ENCODE results near the gene KRT77. TPM values are rescaled to one million over a fixed set of nuclear protein-coding genes. Genes with fewer than 3 reads are reported as not detected.

KRT77 gene
- total RNA-seq, 1 experiment from 2014 or later, result not detected

DNA sequence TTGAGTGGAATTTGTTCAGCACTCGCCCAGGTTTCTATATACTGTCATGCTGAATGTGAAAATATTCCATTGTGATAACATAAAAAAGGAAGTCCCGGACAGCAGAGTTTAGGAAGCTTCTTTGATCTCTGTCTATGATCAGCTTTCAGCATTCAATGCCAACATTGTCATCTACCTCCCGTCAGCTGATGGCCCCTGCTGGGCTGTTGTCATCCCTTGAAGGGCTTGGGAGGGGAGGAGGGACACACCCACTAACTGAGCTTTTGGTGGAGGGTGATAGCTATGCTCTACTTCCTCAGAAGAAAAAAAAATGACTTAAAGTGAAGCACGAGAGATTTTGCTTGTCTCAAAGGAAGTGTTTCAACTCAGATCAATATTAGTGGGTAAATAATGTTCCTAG lies 4.7 kb upstream of the KRT77 start (continued):
- no peak for TF ChIP-seq GABPB1 (CRISPR knock-in tag; IDR thresholded peaks at IDR 0.05)
- TF ChIP-seq, protein P1, sequence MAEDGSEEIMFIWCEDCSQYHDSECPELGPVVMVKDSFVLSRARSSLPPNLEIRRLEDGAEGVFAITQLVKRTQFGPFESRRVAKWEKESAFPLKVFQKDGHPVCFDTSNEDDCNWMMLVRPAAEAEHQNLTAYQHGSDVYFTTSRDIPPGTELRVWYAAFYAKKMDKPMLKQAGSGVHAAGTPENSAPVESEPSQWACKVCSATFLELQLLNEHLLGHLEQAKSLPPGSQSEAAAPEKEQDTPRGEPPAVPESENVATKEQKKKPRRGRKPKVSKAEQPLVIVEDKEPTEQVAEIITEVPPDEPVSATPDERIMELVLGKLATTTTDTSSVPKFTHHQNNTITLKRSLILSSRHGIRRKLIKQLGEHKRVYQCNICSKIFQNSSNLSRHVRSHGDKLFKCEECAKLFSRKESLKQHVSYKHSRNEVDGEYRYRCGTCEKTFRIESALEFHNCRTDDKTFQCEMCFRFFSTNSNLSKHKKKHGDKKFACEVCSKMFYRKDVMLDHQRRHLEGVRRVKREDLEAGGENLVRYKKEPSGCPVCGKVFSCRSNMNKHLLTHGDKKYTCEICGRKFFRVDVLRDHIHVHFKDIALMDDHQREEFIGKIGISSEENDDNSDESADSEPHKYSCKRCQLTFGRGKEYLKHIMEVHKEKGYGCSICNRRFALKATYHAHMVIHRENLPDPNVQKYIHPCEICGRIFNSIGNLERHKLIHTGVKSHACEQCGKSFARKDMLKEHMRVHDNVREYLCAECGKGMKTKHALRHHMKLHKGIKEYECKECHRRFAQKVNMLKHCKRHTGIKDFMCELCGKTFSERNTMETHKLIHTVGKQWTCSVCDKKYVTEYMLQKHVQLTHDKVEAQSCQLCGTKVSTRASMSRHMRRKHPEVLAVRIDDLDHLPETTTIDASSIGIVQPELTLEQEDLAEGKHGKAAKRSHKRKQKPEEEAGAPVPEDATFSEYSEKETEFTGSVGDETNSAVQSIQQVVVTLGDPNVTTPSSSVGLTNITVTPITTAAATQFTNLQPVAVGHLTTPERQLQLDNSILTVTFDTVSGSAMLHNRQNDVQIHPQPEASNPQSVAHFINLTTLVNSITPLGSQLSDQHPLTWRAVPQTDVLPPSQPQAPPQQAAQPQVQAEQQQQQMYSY (CRISPR knock-in tag; IDR thresholded peaks at IDR 0.05), result no peak
- TF ChIP-seq EMX1 (CRISPR knock-in tag; IDR thresholded peaks at IDR 0.05), result no peak
- TF ChIP-seq, protein P2, sequence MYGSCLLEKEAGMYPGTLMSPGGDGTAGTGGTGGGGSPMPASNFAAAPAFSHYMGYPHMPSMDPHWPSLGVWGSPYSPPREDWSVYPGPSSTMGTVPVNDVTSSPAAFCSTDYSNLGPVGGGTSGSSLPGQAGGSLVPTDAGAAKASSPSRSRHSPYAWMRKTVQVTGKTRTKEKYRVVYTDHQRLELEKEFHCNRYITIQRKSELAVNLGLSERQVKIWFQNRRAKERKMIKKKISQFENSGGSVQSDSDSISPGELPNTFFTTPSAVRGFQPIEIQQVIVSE (CRISPR knock-in tag; IDR thresholded peaks at IDR 0.05; ENCODE audit: borderline replicate concordance), result no peak
- no peak for TF ChIP-seq NR3C1 (CRISPR knock-in tag; conservative IDR thresholded peaks at IDR 0.05; ENCODE audit: low read depth)

DNA sequence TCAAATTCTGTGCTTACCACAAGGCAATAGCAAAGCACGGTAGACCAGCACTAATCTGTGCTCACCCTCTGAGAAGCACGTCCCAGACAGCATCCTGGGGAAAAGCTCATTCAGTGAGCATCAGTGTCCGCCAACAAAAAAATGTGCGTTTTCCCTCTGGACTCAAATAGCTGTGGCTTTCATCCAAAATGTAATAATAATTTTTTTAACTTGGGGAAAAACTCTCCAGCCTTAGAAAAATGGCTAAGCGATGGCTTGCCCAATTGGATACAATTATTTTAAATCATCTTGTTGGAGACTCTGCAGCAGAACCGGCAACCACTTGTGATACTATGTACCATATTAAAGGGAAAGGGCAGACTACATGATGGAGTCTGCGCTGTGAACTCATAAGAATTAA lies 1.1 kb upstream of the KRT77 start:
- POLR2A ChIA-PET, result no interaction called here
- H3K36me3 Mint-ChIP-seq, result no peaks in the 10 kb centered on the region

More for the DNA sequence above, 1.1 kb upstream of the KRT77 start:
- Mint-ChIP-seq H3K27ac (no peak overlapping the region), H3K27me3 (ENCODE audit: low read depth) (peaks cover 8% of the 10 kb centered on the region), H3K9me3 (no peaks in the 10 kb centered on the region), H3K4me3 (no peak overlapping the region), H3K4me1 (no peaks in the 10 kb centered on the region; the same call in 1 of the 2 replicates)
- DNase-seq (ENCODE audit: low spot score) (no peak), ATAC-seq (no peak)
- CTCF ChIA-PET, result interaction anchor here (0.5 to 1.5 kb wide), 4 partner anchors 12 to 557 kb away, joined by 3 to 4 read pairs (median 4); no protein-coding TSS in a partner anchor
- TF ChIP-seq, protein P3, sequence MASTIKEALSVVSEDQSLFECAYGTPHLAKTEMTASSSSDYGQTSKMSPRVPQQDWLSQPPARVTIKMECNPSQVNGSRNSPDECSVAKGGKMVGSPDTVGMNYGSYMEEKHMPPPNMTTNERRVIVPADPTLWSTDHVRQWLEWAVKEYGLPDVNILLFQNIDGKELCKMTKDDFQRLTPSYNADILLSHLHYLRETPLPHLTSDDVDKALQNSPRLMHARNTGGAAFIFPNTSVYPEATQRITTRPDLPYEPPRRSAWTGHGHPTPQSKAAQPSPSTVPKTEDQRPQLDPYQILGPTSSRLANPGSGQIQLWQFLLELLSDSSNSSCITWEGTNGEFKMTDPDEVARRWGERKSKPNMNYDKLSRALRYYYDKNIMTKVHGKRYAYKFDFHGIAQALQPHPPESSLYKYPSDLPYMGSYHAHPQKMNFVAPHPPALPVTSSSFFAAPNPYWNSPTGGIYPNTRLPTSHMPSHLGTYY (CRISPR knock-in tag; IDR thresholded peaks at IDR 0.05), result no peak
- TF ChIP-seq, protein P4, sequence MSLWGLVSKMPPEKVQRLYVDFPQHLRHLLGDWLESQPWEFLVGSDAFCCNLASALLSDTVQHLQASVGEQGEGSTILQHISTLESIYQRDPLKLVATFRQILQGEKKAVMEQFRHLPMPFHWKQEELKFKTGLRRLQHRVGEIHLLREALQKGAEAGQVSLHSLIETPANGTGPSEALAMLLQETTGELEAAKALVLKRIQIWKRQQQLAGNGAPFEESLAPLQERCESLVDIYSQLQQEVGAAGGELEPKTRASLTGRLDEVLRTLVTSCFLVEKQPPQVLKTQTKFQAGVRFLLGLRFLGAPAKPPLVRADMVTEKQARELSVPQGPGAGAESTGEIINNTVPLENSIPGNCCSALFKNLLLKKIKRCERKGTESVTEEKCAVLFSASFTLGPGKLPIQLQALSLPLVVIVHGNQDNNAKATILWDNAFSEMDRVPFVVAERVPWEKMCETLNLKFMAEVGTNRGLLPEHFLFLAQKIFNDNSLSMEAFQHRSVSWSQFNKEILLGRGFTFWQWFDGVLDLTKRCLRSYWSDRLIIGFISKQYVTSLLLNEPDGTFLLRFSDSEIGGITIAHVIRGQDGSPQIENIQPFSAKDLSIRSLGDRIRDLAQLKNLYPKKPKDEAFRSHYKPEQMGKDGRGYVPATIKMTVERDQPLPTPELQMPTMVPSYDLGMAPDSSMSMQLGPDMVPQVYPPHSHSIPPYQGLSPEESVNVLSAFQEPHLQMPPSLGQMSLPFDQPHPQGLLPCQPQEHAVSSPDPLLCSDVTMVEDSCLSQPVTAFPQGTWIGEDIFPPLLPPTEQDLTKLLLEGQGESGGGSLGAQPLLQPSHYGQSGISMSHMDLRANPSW (CRISPR knock-in tag; conservative IDR thresholded peaks at IDR 0.05; ENCODE audit: low read depth), result no peak
- TF ChIP-seq GRHL2 (CRISPR knock-in tag; IDR thresholded peaks at IDR 0.05; ENCODE audit: insufficient replicate concordance, severe bottlenecking), result no peak
- no peak for TF ChIP-seq NFYB (CRISPR knock-in tag; conservative IDR thresholded peaks at IDR 0.05; ENCODE audit: low read depth)
- TF ChIP-seq TEAD1 (CRISPR knock-in tag; IDR thresholded peaks at IDR 0.05), result no peak
- TF ChIP-seq ESRRA (CRISPR knock-in tag; IDR thresholded peaks at IDR 0.05; ENCODE audit: borderline replicate concordance), result no peak
- TF ChIP-seq, protein P2 (CRISPR knock-in tag; IDR thresholded peaks at IDR 0.05; ENCODE audit: borderline replicate concordance), result no peak
- TF ChIP-seq, protein P5, sequence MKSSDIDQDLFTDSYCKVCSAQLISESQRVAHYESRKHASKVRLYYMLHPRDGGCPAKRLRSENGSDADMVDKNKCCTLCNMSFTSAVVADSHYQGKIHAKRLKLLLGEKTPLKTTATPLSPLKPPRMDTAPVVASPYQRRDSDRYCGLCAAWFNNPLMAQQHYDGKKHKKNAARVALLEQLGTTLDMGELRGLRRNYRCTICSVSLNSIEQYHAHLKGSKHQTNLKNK (CRISPR knock-in tag; IDR thresholded peaks at IDR 0.05), result no peak
- TF ChIP-seq ZNF416 (CRISPR knock-in tag; IDR thresholded peaks at IDR 0.05), result no peak
- TF ChIP-seq, protein P6, sequence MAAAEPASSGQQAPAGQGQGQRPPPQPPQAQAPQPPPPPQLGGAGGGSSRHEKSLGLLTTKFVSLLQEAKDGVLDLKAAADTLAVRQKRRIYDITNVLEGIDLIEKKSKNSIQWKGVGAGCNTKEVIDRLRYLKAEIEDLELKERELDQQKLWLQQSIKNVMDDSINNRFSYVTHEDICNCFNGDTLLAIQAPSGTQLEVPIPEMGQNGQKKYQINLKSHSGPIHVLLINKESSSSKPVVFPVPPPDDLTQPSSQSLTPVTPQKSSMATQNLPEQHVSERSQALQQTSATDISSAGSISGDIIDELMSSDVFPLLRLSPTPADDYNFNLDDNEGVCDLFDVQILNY (CRISPR knock-in tag; IDR thresholded peaks at IDR 0.05), result no peak
- no peak for TF ChIP-seq IRF2 (CRISPR knock-in tag; IDR thresholded peaks at IDR 0.05; ENCODE audit: borderline replicate concordance, low read depth)
- no peak for TF ChIP-seq NFE2L1 (CRISPR knock-in tag; IDR thresholded peaks at IDR 0.05)
- TF ChIP-seq CREB1 (CRISPR knock-in tag; IDR thresholded peaks at IDR 0.05), result no peak
- TF ChIP-seq ZNF138 (CRISPR knock-in tag; conservative IDR thresholded peaks at IDR 0.05), result no peak
- no peak for TF ChIP-seq ZNF232 (CRISPR knock-in tag; IDR thresholded peaks at IDR 0.05)
- TF ChIP-seq, protein P7, sequence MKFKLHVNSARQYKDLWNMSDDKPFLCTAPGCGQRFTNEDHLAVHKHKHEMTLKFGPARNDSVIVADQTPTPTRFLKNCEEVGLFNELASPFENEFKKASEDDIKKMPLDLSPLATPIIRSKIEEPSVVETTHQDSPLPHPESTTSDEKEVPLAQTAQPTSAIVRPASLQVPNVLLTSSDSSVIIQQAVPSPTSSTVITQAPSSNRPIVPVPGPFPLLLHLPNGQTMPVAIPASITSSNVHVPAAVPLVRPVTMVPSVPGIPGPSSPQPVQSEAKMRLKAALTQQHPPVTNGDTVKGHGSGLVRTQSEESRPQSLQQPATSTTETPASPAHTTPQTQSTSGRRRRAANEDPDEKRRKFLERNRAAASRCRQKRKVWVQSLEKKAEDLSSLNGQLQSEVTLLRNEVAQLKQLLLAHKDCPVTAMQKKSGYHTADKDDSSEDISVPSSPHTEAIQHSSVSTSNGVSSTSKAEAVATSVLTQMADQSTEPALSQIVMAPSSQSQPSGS (CRISPR knock-in tag; IDR thresholded peaks at IDR 0.05; ENCODE audit: borderline replicate concordance, low read depth), result no peak
- TF ChIP-seq ETV6 (CRISPR knock-in tag; IDR thresholded peaks at IDR 0.05), result no peak

Data from WTC11 (cell line).